GM12878 (cell line): ENCODE measurements around the gene SNRNP35. TPM values are rescaled to one million over a fixed set of nuclear protein-coding genes. Genes with fewer than 3 reads are reported as not detected.

Source experiments
- CEBPB ChIP-seq, 2 experiments: fragments of 150-350 bp in 1 of 2; IDR thresholded peaks; 2 replicates each; pipeline ENCODE4 v1.6.1; 2012 to 2014; ENCODE audit warnings: low read depth in 2 of 2, low read length in 2 of 2, borderline replicate concordance in 1 of 2, inconsistent platforms in 1 of 2
- CREM ChIP-seq: IDR thresholded peaks from 2 replicates; pipeline ENCODE4 v1.6.1; 2014; ENCODE audit warnings: antibody characterized with exemption, low read depth
- E4F1 ChIP-seq: fragments of 450-650 bp; IDR thresholded peaks from 2 replicates; pipeline ENCODE4 v1.6.1; 2018; ENCODE audit warnings: borderline replicate concordance, mild to moderate bottlenecking; ENCODE audit not compliant: partially characterized antibody
- EED ChIP-seq: sonication (generic); IDR thresholded peaks from 2 replicates; pipeline ENCODE4 v1.6.1; 2016; ENCODE audit warnings: antibody characterized with exemption, low read depth
- EGR1 ChIP-seq, 2 experiments: IDR thresholded peaks; 1 replicate in 1 of 2; 2 replicates in 1 of 2; pipeline ENCODE4 v1.6.1; 2011 to 2012; ENCODE audit warnings: low read depth in 2 of 2, low read length in 2 of 2, borderline replicate concordance in 1 of 2, mild to moderate bottlenecking in 1 of 2, moderate library complexity in 1 of 2
- EZH2 ChIP-seq: IDR thresholded peaks from 2 replicates; pipeline ENCODE4 v1.6.1; 2012; ENCODE audit warnings: low read depth, mild to moderate bottlenecking, control low read depth, inconsistent platforms, low read length, borderline replicate concordance; ENCODE audit not compliant: control insufficient read depth
- FOXM1 ChIP-seq: IDR thresholded peaks from 2 replicates; pipeline ENCODE4 v1.6.1; 2012; ENCODE audit warnings: low read depth, mild to moderate bottlenecking, inconsistent platforms, low read length, moderate library complexity
- IKZF1 ChIP-seq: fragments of 450-650 bp; conservative IDR thresholded peaks from 2 replicates; pipeline ENCODE4 v1.6.1; 2017; ENCODE audit warnings: antibody characterized with exemption, mild to moderate bottlenecking
- JUNB ChIP-seq: IDR thresholded peaks from 2 replicates; pipeline ENCODE4 v1.6.1; 2016; ENCODE audit warnings: antibody characterized with exemption, mild to moderate bottlenecking
- KDM1A ChIP-seq: fragments of 200-600 bp; sonication (generic); IDR thresholded peaks from 2 replicates; pipeline ENCODE4 v1.6.1; 2016; ENCODE audit warnings: borderline replicate concordance
- REST ChIP-seq: IDR thresholded peaks from 2 replicates; pipeline ENCODE4 v1.6.1; 2012; ENCODE audit warnings: mild to moderate bottlenecking, low read depth, low read length
- SKIL ChIP-seq: fragments of 450-650 bp; IDR thresholded peaks from 2 replicates; pipeline ENCODE4 v1.6.1; 2017; ENCODE audit warnings: mild to moderate bottlenecking, low read depth, inconsistent platforms; ENCODE audit not compliant: poor library complexity, severe bottlenecking
- SMARCA5 ChIP-seq: fragments of 450-650 bp; IDR thresholded peaks from 2 replicates; pipeline ENCODE4 v1.6.1; 2017; ENCODE audit warnings: mild to moderate bottlenecking
- SREBF2 ChIP-seq: IDR thresholded peaks from 2 replicates; pipeline ENCODE4 v1.6.1; 2012; ENCODE audit warnings: mild to moderate bottlenecking, low read length
- SRF ChIP-seq, 2 experiments: IDR thresholded peaks; 2 replicates each; pipeline ENCODE4 v1.6.1; 2011; ENCODE audit warnings: low read depth in 2 of 2, low read length in 2 of 2, mild to moderate bottlenecking in 1 of 2, moderate library complexity in 1 of 2
- SUZ12 ChIP-seq: fragments of 200-600 bp; sonication (generic); IDR thresholded peaks from one replicate; pipeline ENCODE4 v1.6.1; 2018; ENCODE audit warnings: antibody characterized with exemption, mild to moderate bottlenecking; ENCODE audit not compliant: unreplicated experiment
- TBL1XR1 ChIP-seq: IDR thresholded peaks from 2 replicates; pipeline ENCODE4 v1.6.1; 2012; ENCODE audit warnings: low read depth, low read length, improper control_type of control experiment
- TCF7 ChIP-seq: IDR thresholded peaks from 2 replicates; pipeline ENCODE4 v1.6.1; 2014; ENCODE audit warnings: antibody characterized with exemption, borderline replicate concordance
- USF1 ChIP-seq: IDR thresholded peaks from 2 replicates; pipeline ENCODE4 v1.6.1; 2011; ENCODE audit warnings: borderline replicate concordance, low read depth, mild to moderate bottlenecking, moderate library complexity, mixed read lengths, low read length; ENCODE audit not compliant: insufficient read depth; ENCODE audit errors: extremely low read length
- polyA plus RNA-seq, 11 experiments: library from polyadenylated mRNA; depleted of rRNA in 4 of 11; unstranded in 6 of 11; stranded (reverse) in 5 of 11; fragments of >200 nt; fragmentation: Nextera tagmentation in 4 of 11; fragmentation: Illumina TruSeq in 1 of 11; extraction: Ambion mirVana in 4 of 11; extraction: Trizol in 1 of 11; gene quantifications; 1 replicate in 1 of 11; 2 replicates in 10 of 11; pipeline versions ENCODE4 v1.2.1 to v1.2.3, GENCODE V29; 2011 to 2016; ENCODE audit warnings: inconsistent platforms in 2 of 11, missing spikeins in 2 of 11, low read depth in 1 of 11
- total RNA-seq, 4 experiments: library from RNA; depleted of rRNA in 3 of 4; stranded (reverse); fragments of >200 nt in 3 of 4; fragmentation: Illumina TruSeq in 1 of 4; extraction: Trizol in 1 of 4; gene quantifications; 2 replicates each; pipeline versions ENCODE4 v1.2.1 to v1.2.3, GENCODE V29; 2013 to 2021

SNRNP35 gene
- total and polyA plus RNA-seq, 10 of the 15 experiments (the other 5 are each of a cell fraction or from before 2014, with no cell fraction given): 21.6 to 49.6 (median 29.0) TPM

- TF ChIP-seq USF1 (peak; percentile 79), KDM1A (no peak), CREM (peak; percentile 49; the same call in 1 of the 2 replicates), FOXM1 (0 out of 2 replicates have a peak, but pooled peaks have one; percentile 57), SMARCA5 (peak; percentile 72; the same call in 1 of the 2 replicates), SUZ12 (no peak), CEBPB (IDR thresholded peaks at IDR 0.05; ENCODE audit: borderline replicate concordance in 1 of 2, low read depth in 2 of 2, low read length in 2 of 2) (no peak), EGR1 (IDR thresholded peaks at IDR 0.05; ENCODE audit: borderline replicate concordance in 1 of 2, low read depth in 2 of 2, low read length in 2 of 2) (no peak), SKIL (peak; percentile 66), REST (no peak), TBL1XR1 (0 out of 2 replicates have a peak, but pooled peaks have one; percentile 67), TCF7 (no peak), IKZF1 (peak; percentile 76), EZH2 (no peak), E4F1 (no peak), JUNB (peak; percentile 88), EED (peak; percentile 62), SREBF2 (no peak), SRF (IDR thresholded peaks at IDR 0.05; ENCODE audit: low read depth in 2 of 2, low read length in 2 of 2) (peak in 1 of 2 experiments; percentile 82; a peak in 2 of 4 replicates)
These were observed 30.7 kb upstream of the SNRNP35 start (continued) for GRCh38 chr12:123427036-123427769.
